K562 (cell line): ENCODE data around the gene RITA1. TPM values are rescaled to one million over a fixed set of nuclear protein-coding genes. Genes with fewer than 3 reads are reported as not detected.

Source experiments
- ATAC-seq: fragments of 200-7000 bp; cut with Tn5 transposase; 3 replicates; pipeline ENCODE4 v1.9.1; 2020; ENCODE audit warnings: moderate library complexity
- BruUV-seq: library from RNA; stranded (reverse); fragments of 400-500 nt; replicated peaks from 2 replicates; lab custom pipeline; 2021; lab: Mats Ljungman, UMichigan
- CTCF ChIA-PET: fragments of 300-600 bp; formaldehyde crosslinking; extraction: SDS; loops from one replicate; lab custom pipeline; 2021; ENCODE audit warnings: low intra/inter-chr PET ratio; lab: Yijun Ruan, JAX
- POLR2A ChIA-PET: fragments of 300-600, 350-650 bp; sonication (Branson Sonifier 250); formaldehyde crosslinking; extraction: SDS; loops from one replicate; lab custom pipeline; 2021; ENCODE audit warnings: antibody characterized with exemption, inconsistent platforms; lab: Yijun Ruan, JAX
- DNase-seq, 4 experiments: peaks; one replicate each; pipeline versions ENCODE4 v3.0.0 to v3.0.0-alpha.2; 2011 to 2018; ENCODE audit warnings: low spot score in 3 of 4, mixed read lengths in 3 of 4; ENCODE audit errors: extremely low read depth in 1 of 4
- FAIRE-seq: peaks from 2 replicates; lab custom pipeline; 2011; peaks lifted over from hg19 to GRCh38; lab: Jason Lieb, UNC
- H2AFZ ChIP-seq: 2 replicates; pipeline ENCODE4 v1.6.0; 2011; ENCODE audit warnings: low read depth, low read length, control low read depth, inconsistent platforms
- H3K27ac ChIP-seq: fragments of 200-600 bp; 3 replicates; pipeline ENCODE4 v1.8.0; 2011; ENCODE audit warnings: low read depth, mild to moderate bottlenecking, control low read depth, inconsistent platforms, low read length, moderate library complexity, mixed read lengths; ENCODE audit errors: extremely low read depth
- H3K27me3 ChIP-seq, 2 experiments: fragments of 300-600 bp in 1 of 2; 2 replicates in 1 of 2; 3 replicates in 1 of 2; pipeline versions ENCODE4 v1.6.0 to v1.8.0; 2011; ENCODE audit warnings: inconsistent platforms in 2 of 2, low read length in 2 of 2, mild to moderate bottlenecking in 1 of 2, mixed read lengths in 1 of 2, moderate library complexity in 1 of 2; ENCODE audit not compliant: control insufficient read depth in 2 of 2, insufficient read depth in 2 of 2
- H3K36me3 ChIP-seq: fragments of 300-600 bp; 3 replicates; pipeline ENCODE4 v1.8.0; 2011; ENCODE audit warnings: mild to moderate bottlenecking, low read length, inconsistent platforms; ENCODE audit not compliant: control insufficient read depth, insufficient read depth
- H3K4me1 ChIP-seq, 2 experiments: fragments of 200-600 bp in 1 of 2; replicated peaks in 1 of 2; 2 replicates in 1 of 2; 3 replicates in 1 of 2; pipeline versions ENCODE4 v1.5.1 to v1.8.0; 2011; ENCODE audit warnings: inconsistent platforms in 2 of 2, low read length in 2 of 2, mild to moderate bottlenecking in 1 of 2, mixed read lengths in 1 of 2, moderate library complexity in 1 of 2; ENCODE audit not compliant: control insufficient read depth in 2 of 2, insufficient read depth in 2 of 2
- H3K4me2 ChIP-seq: 2 replicates; pipeline ENCODE4 v1.6.1; 2011; ENCODE audit warnings: low read length, control low read depth, inconsistent platforms, mixed read lengths; ENCODE audit not compliant: insufficient read depth
- H3K4me3 ChIP-seq: fragments of 200-600 bp; sonication (generic), shearing (Covaris generic); 2 replicates; pipeline ENCODE4 v1.5.1; 2016; ENCODE audit warnings: control low read depth, inconsistent platforms
- H3K79me2 ChIP-seq: fragments of 200-600 bp; 3 replicates; pipeline ENCODE4 v1.8.0; 2011; ENCODE audit warnings: low read length, inconsistent platforms; ENCODE audit not compliant: control insufficient read depth, insufficient read depth
- H3K9ac ChIP-seq, 2 experiments: 2 replicates each; pipeline versions ENCODE4 v1.6.0 to v1.6.1; 2011; ENCODE audit warnings: low read depth in 2 of 2, low read length in 2 of 2, control low read depth in 1 of 2, inconsistent platforms in 1 of 2, mild to moderate bottlenecking in 1 of 2, mixed read lengths in 1 of 2; ENCODE audit not compliant: insufficient read depth in 1 of 2
- H3K9me1 ChIP-seq: one replicate; pipeline ENCODE4 v1.6.0; 2011; ENCODE audit warnings: inconsistent platforms, mild to moderate bottlenecking, low read length, moderate library complexity; ENCODE audit not compliant: control insufficient read depth, insufficient read depth
- H3K9me3 ChIP-seq: replicated peaks from 2 replicates; pipeline ENCODE4 v1.5.1; 2011; ENCODE audit warnings: low read depth, low read length, inconsistent platforms; ENCODE audit not compliant: control insufficient read depth, insufficient read depth
- H4K20me1 ChIP-seq: replicated peaks from 2 replicates; pipeline ENCODE4 v1.6.1; 2011; ENCODE audit warnings: low read length, inconsistent platforms, mixed read lengths; ENCODE audit not compliant: control insufficient read depth, insufficient read depth
- ASH1L ChIP-seq: fragments of 450-650 bp; IDR thresholded peaks from 2 replicates; pipeline ENCODE4 v1.6.1; 2018; ENCODE audit warnings: borderline replicate concordance, mild to moderate bottlenecking, low read depth; ENCODE audit not compliant: partially characterized antibody
- CBFA2T3 ChIP-seq: fragments of 450-650 bp; IDR thresholded peaks from 2 replicates; pipeline ENCODE4 v1.6.1; 2017
- MBD2 ChIP-seq: sonication (generic); IDR thresholded peaks from 2 replicates; pipeline ENCODE4 v1.6.1; 2016; ENCODE audit warnings: low read depth, borderline replicate concordance
- MEIS2 ChIP-seq: fragments of 450-650 bp; IDR thresholded peaks from 2 replicates; pipeline ENCODE4 v1.6.1; 2014; ENCODE audit warnings: mild to moderate bottlenecking; ENCODE audit not compliant: partially characterized antibody
- TBP ChIP-seq: optimal IDR thresholded peaks from 2 replicates; pipeline ENCODE3; 2011; ENCODE audit warnings: low read depth, low read length, improper control_type of control experiment
- TCF3 ChIP-seq: sonication (generic); formaldehyde crosslinking; IDR thresholded peaks from 2 replicates; pipeline ENCODE4 v1.4.0; 2020; ENCODE audit warnings: mild to moderate bottlenecking, missing genetic modification reagents
- XRCC4 ChIP-seq: IDR thresholded peaks from one replicate; pipeline ENCODE4 v1.6.1; 2011; ENCODE audit not compliant: insufficient read depth, insufficient read length; ENCODE audit errors: extremely low read depth
- WGBS: fragments of 100-300 bp; shearing (Covaris generic); methylation state at CpG from one replicate; pipeline ENCODE4 v1.1.6; 2016; ENCODE audit warnings: low coverage, mixed read lengths; ENCODE audit not compliant: insufficient coverage; ENCODE audit errors: missing lambda C conversion rate; 5-methylcytosine and 5-hydroxymethylcytosine counted together
- in situ Hi-C: fragments of 300-500 bp; cut with MboI; formaldehyde crosslinking; loops from 4 replicates; pipeline ENCODE4 v1.15.0; 2018; ENCODE audit warnings: inconsistent platforms, mixed read lengths
- intact Hi-C: fragments of 100-400 bp; cut with micrococcal nuclease; formaldehyde crosslinking; loops from 2 replicates; pipeline ENCODE4 v1.14.2; 2022
- polyA plus RNA-seq, 8 experiments: library from polyadenylated mRNA; depleted of rRNA in 4 of 8; stranded (reverse) in 5 of 8; unstranded in 3 of 8; fragments of >200 nt; fragmentation: Nextera tagmentation in 2 of 8; fragmentation: Illumina TruSeq in 1 of 8; extraction: Ambion mirVana in 2 of 8; extraction: Trizol in 1 of 8; gene quantifications; 2 replicates each; pipeline versions ENCODE4 v1.2.1 to v1.2.3, GENCODE V29; 2011 to 2014; ENCODE audit warnings: inconsistent platforms in 1 of 8, missing spikeins in 1 of 8
- total RNA-seq, 7 experiments: library from RNA; depleted of rRNA in 6 of 7; stranded (reverse); fragments of >200 nt in 6 of 7; fragmentation: Illumina TruSeq in 2 of 7; extraction: Trizol in 2 of 7; gene quantifications; 2 replicates each; pipeline versions ENCODE4 v1.2.1 to v1.2.3, GENCODE V29; 2011 to 2021; ENCODE audit warnings: low replicate concordance in 1 of 7
- TF ChIP-seq, protein P1 (sequence below): sonication (generic); formaldehyde crosslinking; IDR thresholded peaks from 2 replicates; pipeline ENCODE4 v1.5.0; 2020; ENCODE audit warnings: missing genetic modification reagents
- TF ChIP-seq, protein P2 (sequence below): fragments of 450-650 bp; IDR thresholded peaks from 2 replicates; pipeline ENCODE4 v1.6.1; 2017; ENCODE audit warnings: mild to moderate bottlenecking, moderate library complexity
- TF ChIP-seq, protein P3 (sequence below), 2 experiments: fragments of 450-650 bp; conservative IDR thresholded peaks; 2 replicates each; pipeline ENCODE4 v1.6.1; 2017; ENCODE audit warnings: mild to moderate bottlenecking in 2 of 2, moderate library complexity in 2 of 2
- TF ChIP-seq, protein P4 (sequence below): sonication (generic); formaldehyde crosslinking; IDR thresholded peaks from 2 replicates; pipeline ENCODE4 v1.8.0; 2022; ENCODE audit warnings: missing genetic modification reagents, mild to moderate bottlenecking, moderate library complexity, borderline replicate concordance

The RITA1 gene
- total and polyA plus RNA-seq, 9 of the 15 experiments (the other 6 are each of a cell fraction or from before 2014, with no cell fraction given) = 2.8 to 40.4 (median 18.0) TPM

- ATAC-seq (peak; percentile 92), FAIRE-seq (peak; percentile 99), DNase-seq (peak; percentile 73 to 91 (median 81))
- BruUV-seq = no TSS peak
- Histone ChIP-seq H3K4me1 (peaks cover 26 to 41% of the 10 kb centered on the region in 2 experiments), H3K9me3 (no peaks in the 10 kb centered on the region), H3K4me2 (peak overlapping the region; percentile 46; the same call in 1 of the 2 replicates), H3K27me3 (no peaks in the 10 kb centered on the region), H3K27ac (peak overlapping the region; percentile 15; the same call in 1 of the 3 replicates), H3K9ac (no peak overlapping the region), H3K79me2 (peaks cover 23% of the 10 kb centered on the region), H3K36me3 (peaks cover 50% of the 10 kb centered on the region), H3K4me3 (no peak overlapping the region), H2AFZ (peak overlapping the region; percentile 25), H3K9me1 (no peaks in the 10 kb centered on the region), H4K20me1 (no peaks in the 10 kb centered on the region)
- in situ Hi-C loops = loop anchor here (10.0 to 25.0 kb wide), 2 partner anchors 222 to 454 kb away; partner anchors contain the start of genes SDS and SDSL
- ChIA-PET CTCF (no interaction called here), POLR2A (interaction anchor here (0.5 to 0.6 kb wide), 4 partner anchors 10 to 133 kb away, joined by 3 read pairs; no protein-coding TSS in a partner anchor)
- 38% methylated on average over 3 of the region's 4 CpGs for WGBS
- intact Hi-C loops = no loop called here
- TF ChIP-seq, protein P1, sequence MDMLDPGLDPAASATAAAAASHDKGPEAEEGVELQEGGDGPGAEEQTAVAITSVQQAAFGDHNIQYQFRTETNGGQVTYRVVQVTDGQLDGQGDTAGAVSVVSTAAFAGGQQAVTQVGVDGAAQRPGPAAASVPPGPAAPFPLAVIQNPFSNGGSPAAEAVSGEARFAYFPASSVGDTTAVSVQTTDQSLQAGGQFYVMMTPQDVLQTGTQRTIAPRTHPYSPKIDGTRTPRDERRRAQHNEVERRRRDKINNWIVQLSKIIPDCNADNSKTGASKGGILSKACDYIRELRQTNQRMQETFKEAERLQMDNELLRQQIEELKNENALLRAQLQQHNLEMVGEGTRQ (CRISPR knock-in tag) = peak; percentile 93
- TF ChIP-seq, protein P2, sequence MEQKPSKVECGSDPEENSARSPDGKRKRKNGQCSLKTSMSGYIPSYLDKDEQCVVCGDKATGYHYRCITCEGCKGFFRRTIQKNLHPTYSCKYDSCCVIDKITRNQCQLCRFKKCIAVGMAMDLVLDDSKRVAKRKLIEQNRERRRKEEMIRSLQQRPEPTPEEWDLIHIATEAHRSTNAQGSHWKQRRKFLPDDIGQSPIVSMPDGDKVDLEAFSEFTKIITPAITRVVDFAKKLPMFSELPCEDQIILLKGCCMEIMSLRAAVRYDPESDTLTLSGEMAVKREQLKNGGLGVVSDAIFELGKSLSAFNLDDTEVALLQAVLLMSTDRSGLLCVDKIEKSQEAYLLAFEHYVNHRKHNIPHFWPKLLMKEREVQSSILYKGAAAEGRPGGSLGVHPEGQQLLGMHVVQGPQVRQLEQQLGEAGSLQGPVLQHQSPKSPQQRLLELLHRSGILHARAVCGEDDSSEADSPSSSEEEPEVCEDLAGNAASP = no peak
- TF ChIP-seq ASH1L (peak; percentile 84), CBFA2T3 (peak; percentile 67), MBD2 (peak; percentile 60; the same call in 1 of the 2 replicates), TBP (peak; percentile 26), MEIS2 (peak; percentile 46), TCF3 (CRISPR knock-in tag) (peak; percentile 57), XRCC4 (no peak)
- TF ChIP-seq, protein P3, sequence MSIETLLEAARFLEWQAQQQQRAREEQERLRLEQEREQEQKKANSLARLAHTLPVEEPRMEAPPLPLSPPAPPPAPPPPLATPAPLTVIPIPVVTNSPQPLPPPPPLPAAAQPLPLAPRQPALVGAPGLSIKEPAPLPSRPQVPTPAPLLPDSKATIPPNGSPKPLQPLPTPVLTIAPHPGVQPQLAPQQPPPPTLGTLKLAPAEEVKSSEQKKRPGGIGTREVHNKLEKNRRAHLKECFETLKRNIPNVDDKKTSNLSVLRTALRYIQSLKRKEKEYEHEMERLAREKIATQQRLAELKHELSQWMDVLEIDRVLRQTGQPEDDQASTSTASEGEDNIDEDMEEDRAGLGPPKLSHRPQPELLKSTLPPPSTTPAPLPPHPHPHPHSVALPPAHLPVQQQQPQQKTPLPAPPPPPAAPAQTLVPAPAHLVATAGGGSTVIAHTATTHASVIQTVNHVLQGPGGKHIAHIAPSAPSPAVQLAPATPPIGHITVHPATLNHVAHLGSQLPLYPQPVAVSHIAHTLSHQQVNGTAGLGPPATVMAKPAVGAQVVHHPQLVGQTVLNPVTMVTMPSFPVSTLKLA (conservative IDR thresholded peaks at IDR 0.05) = peak; percentile 51 to 65; a peak in 3 of 4 replicates
- TF ChIP-seq, protein P4, sequence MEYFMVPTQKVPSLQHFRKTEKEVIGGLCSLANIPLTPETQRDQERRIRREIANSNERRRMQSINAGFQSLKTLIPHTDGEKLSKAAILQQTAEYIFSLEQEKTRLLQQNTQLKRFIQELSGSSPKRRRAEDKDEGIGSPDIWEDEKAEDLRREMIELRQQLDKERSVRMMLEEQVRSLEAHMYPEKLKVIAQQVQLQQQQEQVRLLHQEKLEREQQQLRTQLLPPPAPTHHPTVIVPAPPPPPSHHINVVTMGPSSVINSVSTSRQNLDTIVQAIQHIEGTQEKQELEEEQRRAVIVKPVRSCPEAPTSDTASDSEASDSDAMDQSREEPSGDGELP (CRISPR knock-in tag) = peak; percentile 74
These were observed 5.2 kb downstream of the RITA1 start for GRCh38 chr12:113190761-113191160.
